Peyer's patch (tissue), 4 donors: ENCODE results near the gene OR7G3.

ENCODE experiments used
- POLR2A ChIP-seq, 2 donors: fragments of 450-650 bp; IDR thresholded peaks; one replicate each; pipeline ENCODE4 v1.5.1; 2017; ENCODE audit warnings: antibody characterized with exemption in 2 of 2, mild to moderate bottlenecking in 2 of 2, moderate library complexity in 2 of 2
- TF ChIP-seq, protein P1 (sequence below), 6 experiments: fragments of 450-650 bp in 4 of 6; fragments of 200-600 bp in 2 of 6; sonication (generic) in 1 of 6; IDR thresholded peaks; one replicate each; pipeline ENCODE4 v1.5.1; 2017 to 2019; ENCODE audit warnings: antibody characterized with exemption in 6 of 6, mild to moderate bottlenecking in 3 of 6, moderate library complexity in 1 of 6

DNA sequence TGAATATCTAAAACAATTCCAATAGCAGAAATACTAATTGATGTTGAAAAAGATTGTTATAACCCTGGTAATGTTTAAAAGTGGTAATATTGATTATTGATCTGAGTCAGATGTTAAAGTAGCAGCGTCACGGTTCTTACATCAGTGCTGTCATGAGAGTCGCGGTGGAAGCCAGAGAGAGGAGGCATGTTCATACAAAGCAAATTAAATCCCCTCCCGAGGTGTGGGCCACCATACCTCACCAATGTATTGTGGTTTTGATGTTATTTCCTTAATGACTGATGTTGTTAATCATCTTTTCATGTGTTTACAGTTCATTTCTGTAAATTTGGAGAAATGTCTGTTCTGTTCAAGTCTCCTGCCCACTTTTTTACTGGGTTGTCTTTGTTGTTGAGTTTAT lies 24.6 kb upstream of the OR7G3 start:
- no peak for TF ChIP-seq POLR2A (IDR thresholded peaks at IDR 0.05)
- TF ChIP-seq, protein P1, sequence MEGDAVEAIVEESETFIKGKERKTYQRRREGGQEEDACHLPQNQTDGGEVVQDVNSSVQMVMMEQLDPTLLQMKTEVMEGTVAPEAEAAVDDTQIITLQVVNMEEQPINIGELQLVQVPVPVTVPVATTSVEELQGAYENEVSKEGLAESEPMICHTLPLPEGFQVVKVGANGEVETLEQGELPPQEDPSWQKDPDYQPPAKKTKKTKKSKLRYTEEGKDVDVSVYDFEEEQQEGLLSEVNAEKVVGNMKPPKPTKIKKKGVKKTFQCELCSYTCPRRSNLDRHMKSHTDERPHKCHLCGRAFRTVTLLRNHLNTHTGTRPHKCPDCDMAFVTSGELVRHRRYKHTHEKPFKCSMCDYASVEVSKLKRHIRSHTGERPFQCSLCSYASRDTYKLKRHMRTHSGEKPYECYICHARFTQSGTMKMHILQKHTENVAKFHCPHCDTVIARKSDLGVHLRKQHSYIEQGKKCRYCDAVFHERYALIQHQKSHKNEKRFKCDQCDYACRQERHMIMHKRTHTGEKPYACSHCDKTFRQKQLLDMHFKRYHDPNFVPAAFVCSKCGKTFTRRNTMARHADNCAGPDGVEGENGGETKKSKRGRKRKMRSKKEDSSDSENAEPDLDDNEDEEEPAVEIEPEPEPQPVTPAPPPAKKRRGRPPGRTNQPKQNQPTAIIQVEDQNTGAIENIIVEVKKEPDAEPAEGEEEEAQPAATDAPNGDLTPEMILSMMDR (IDR thresholded peaks at IDR 0.05): no peak
